Breast epithelium (tissue), 4 donors: ENCODE measurements around the gene SLC66A2. TPM values are rescaled to one million over a fixed set of nuclear protein-coding genes. Genes with fewer than 3 reads are reported as not detected.
"Not testable (repeated sequence)": the region's sequence is repeated elsewhere in the genome, so short reads cannot be mapped to it uniquely, and the experiment has no call there.

Experiments used
- DNase-seq, 2 donors: peaks; one replicate each; pipeline ENCODE4 v3.0.0-alpha.2; 2019; ENCODE audit warnings: low spot score in 2 of 2
- H3K27ac ChIP-seq, 2 donors: fragments of 200-600 bp; sonication (generic) in 1 of 2; one replicate each; pipeline ENCODE4 v1.5.1; 2016 to 2019; ENCODE audit warnings: mild to moderate bottlenecking in 1 of 2
- H3K27me3 ChIP-seq, 2 donors: fragments of 200-600 bp; sonication (generic) in 1 of 2; one replicate each; pipeline versions ENCODE4 v1.5.1 to v1.6.0; 2017 to 2019; ENCODE audit warnings: control low read depth in 1 of 2, mild to moderate bottlenecking in 1 of 2
- H3K36me3 ChIP-seq: fragments of 200-600 bp; one replicate; pipeline ENCODE4 v1.5.1; 2019
- H3K4me1 ChIP-seq, 2 donors: fragments of 200-600 bp; sonication (generic); one replicate each; pipeline ENCODE4 v1.5.1; 2016 to 2019; ENCODE audit warnings: control low read depth in 1 of 2
- H3K4me3 ChIP-seq, 3 donors: fragments of 200-600 bp; sonication (generic); 1 replicate in 2 of 3; 2 replicates in 1 of 3; pipeline ENCODE4 v1.5.1; 2016 to 2019; ENCODE audit warnings: mild to moderate bottlenecking in 3 of 3, moderate library complexity in 2 of 3
- H3K9me3 ChIP-seq, 2 donors: fragments of 200-600 bp; sonication (generic) in 1 of 2; one replicate each; pipeline ENCODE4 v1.5.1; 2016 to 2019; ENCODE audit warnings: control low read depth in 1 of 2
- POLR2A ChIP-seq: fragments of 450-650 bp; IDR thresholded peaks from one replicate; pipeline ENCODE4 v1.6.1; 2016; ENCODE audit warnings: antibody characterized with exemption, mild to moderate bottlenecking, moderate library complexity
- POLR2AphosphoS5 ChIP-seq, 3 donors: sonication (generic); formaldehyde crosslinking; IDR thresholded peaks; one replicate each; pipeline ENCODE4 v1.6.1; 2017; ENCODE audit warnings: antibody characterized with exemption in 3 of 3
- intact Hi-C: fragments of 100-400 bp; cut with DNase I; formaldehyde crosslinking; loops from one replicate; pipeline ENCODE4 v1.15.1; 2023; ENCODE audit warnings: low total_unique reads
- total RNA-seq, 3 donors: library from RNA; depleted of rRNA; stranded (reverse); fragments of >200 nt; gene quantifications; one replicate each; pipeline ENCODE4 v1.1.0, GENCODE V29; 2016
- TF ChIP-seq, protein P1 (sequence below), 3 donors: fragments of 450-650 bp; IDR thresholded peaks; one replicate each; pipeline ENCODE4 v1.5.1; 2016 to 2017; ENCODE audit warnings: antibody characterized with exemption in 3 of 3, mild to moderate bottlenecking in 3 of 3, moderate library complexity in 3 of 3

Gene SLC66A2
- total RNA-seq, 3 donors from 2014 or later = 45.2 to 141 (median 65.9) TPM

DNA sequence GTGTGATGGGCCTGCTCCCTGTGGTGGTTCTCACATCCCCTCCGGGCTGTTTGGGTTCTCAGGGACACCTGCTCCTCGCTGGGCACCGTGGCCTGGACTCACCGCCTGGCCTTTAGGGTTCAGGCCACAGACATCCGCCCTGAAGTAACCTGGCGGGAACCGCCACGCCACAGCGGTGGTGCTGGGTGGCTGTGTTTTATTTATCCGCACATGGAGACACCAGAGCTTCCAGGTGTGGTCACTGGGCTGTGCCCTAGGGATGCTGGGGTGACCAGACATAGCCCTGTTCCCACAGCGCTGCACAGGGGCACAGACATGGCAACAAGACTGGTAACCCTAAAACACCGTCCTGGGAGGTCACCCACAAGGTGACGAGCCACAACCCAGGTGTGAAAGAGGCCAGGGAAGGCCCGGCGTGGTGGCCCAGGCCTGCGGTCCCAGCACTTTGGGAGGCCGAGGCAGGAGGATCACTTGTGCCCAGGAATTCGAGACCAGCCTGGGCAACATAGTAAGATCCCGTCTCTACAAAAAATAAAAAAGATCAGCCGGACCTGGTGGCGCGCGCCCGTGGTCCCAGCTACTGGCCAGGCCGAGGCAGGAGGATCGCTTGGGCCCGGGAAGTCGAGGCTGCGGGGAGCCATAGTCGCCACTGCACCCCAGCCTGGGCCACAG, 12.3 kb upstream of the SLC66A2 start:
- TF ChIP-seq POLR2AphosphoS5 (IDR thresholded peaks at IDR 0.05) (no peak), POLR2A (no peak)
- TF ChIP-seq, protein P1, sequence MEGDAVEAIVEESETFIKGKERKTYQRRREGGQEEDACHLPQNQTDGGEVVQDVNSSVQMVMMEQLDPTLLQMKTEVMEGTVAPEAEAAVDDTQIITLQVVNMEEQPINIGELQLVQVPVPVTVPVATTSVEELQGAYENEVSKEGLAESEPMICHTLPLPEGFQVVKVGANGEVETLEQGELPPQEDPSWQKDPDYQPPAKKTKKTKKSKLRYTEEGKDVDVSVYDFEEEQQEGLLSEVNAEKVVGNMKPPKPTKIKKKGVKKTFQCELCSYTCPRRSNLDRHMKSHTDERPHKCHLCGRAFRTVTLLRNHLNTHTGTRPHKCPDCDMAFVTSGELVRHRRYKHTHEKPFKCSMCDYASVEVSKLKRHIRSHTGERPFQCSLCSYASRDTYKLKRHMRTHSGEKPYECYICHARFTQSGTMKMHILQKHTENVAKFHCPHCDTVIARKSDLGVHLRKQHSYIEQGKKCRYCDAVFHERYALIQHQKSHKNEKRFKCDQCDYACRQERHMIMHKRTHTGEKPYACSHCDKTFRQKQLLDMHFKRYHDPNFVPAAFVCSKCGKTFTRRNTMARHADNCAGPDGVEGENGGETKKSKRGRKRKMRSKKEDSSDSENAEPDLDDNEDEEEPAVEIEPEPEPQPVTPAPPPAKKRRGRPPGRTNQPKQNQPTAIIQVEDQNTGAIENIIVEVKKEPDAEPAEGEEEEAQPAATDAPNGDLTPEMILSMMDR (IDR thresholded peaks at IDR 0.05) = no peak
- no peak for DNase-seq
- Histone ChIP-seq H3K27me3 (no peaks in the 10 kb centered on the region), H3K4me1 (peaks cover 0 to 8% of the 10 kb centered on the region in 2 donors), H3K36me3 (no peaks in the 10 kb centered on the region), H3K27ac (peak overlapping the region; percentile 94 to 98), H3K9me3 (no peaks in the 10 kb centered on the region), H3K4me3 (peak overlapping the region; percentile 68 to 96 (median 71))
- intact Hi-C loops = no loop called here

GRCh38 chr18:79962835-79963657, 11.6 kb upstream of the SLC66A2 start:
- TF ChIP-seq, protein P1 (IDR thresholded peaks at IDR 0.05) = no peak
- TF ChIP-seq POLR2AphosphoS5 (IDR thresholded peaks at IDR 0.05) = no peak
- TF ChIP-seq POLR2A = no peak
- Histone ChIP-seq H3K4me3 (no peak overlapping the region), H3K36me3 (no peaks in the 10 kb centered on the region), H3K4me1 (peaks cover 0 to 8% of the 10 kb centered on the region in 2 donors), H3K27me3 (no peaks in the 10 kb centered on the region), H3K9me3 (no peaks in the 10 kb centered on the region), H3K27ac (peak overlapping the region; percentile 85 to 94)
- intact Hi-C loops = no loop called here
- no peak for DNase-seq

- H3K27ac ChIP-seq = peak overlapping the region; percentile 85 to 94
These were observed 10.9 kb upstream of the SLC66A2 start for GRCh38 chr18:79962311-79962710.

DNA sequence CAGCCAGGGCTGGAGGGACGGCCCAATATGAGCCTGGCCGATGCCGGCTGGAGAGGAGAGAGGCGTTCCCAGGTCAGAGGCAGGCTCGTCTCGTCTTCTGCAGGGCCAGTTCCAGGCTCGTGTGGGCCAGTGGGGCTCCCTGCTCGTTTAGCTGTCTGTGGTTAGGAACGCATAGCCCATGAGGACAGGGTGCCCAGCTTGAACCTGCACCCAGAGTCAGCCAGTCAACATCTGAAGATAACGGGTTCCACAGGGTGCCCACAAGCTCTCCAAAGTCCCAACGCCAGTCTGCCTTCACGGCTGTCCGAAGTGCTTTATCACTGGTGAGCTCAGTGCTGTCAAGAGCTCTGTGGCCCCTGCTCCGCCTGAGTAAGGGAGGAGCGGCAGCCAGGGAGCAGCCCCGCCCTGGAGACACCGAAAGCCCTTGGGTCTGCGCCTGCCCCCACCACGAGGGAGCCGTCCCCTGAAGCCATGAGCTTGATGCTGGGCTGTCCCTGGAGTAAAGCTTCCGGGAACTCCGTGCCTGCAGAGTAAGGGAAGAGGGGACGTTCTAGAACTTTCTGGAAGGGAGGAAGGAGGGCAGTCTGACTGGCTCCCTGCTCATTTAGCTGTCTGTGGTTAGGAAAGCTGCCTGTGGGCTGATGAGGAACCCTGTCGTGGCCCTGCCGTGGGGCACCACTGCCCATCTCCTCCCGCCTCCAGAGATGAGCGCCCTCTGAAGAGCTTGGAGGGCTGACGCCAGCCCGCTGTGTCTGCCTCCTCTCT, 10.3 kb upstream of the SLC66A2 start:
- no peak for TF ChIP-seq POLR2AphosphoS5 (IDR thresholded peaks at IDR 0.05)
- TF ChIP-seq, protein P1 (IDR thresholded peaks at IDR 0.05) = no peak
- TF ChIP-seq POLR2A = no peak
- Histone ChIP-seq H3K36me3 (no peaks in the 10 kb centered on the region), H3K9me3 (no peaks in the 10 kb centered on the region), H3K4me3 (peak overlapping the region in 1 of 3 donors; percentile 11), H3K27me3 (no peaks in the 10 kb centered on the region), H3K4me1 (peaks cover 0 to 8% of the 10 kb centered on the region in 2 donors), H3K27ac (peak overlapping the region; percentile 85 to 94)
- intact Hi-C loops = no loop called here
- no peak for DNase-seq

More at GRCh38 chr18:79962311-79962710, 10.9 kb upstream of the SLC66A2 start:
- DNase-seq = peak; percentile 80 to 85
- Histone ChIP-seq H3K4me1 (peaks cover 0 to 8% of the 10 kb centered on the region in 2 donors), H3K36me3 (no peaks in the 10 kb centered on the region), H3K9me3 (no peaks in the 10 kb centered on the region), H3K27me3 (no peaks in the 10 kb centered on the region), H3K4me3 (peak overlapping the region in 1 of 3 donors; percentile 11)
- intact Hi-C loops = no loop called here
- TF ChIP-seq POLR2AphosphoS5 (IDR thresholded peaks at IDR 0.05) (peak in 1 of 3 donors; percentile 9), POLR2A (no peak)

DNA sequence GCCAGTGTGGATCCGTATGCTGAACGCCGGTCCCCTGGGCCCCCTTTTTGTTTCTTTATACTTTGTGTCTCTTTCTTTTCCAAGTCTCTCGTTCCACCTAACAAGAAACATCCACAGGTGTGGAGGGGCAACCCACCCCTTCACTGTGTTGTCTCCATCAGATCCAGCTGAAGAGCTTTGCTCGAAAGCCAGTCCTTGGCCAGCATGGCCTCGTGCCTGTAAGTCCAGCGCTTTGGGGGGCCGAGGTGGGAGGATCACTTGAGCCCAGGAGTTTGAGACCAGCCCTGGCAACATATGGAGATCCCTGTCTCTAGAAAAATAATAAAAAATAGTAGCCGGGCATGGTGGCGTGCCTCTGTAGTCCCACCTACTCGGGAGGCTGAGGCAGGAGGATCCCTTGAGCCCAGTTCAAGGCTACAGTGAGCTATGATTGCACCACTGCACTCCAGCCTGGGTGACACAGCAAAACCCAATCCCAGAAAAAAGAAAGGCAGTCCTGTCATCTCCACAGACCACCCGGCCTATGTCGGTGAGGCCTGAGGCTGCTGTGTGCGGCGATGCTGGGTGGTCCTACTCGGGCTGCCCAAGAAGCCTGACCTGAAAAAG, 9.6 kb upstream of the SLC66A2 start:
- TF ChIP-seq, protein P1 (IDR thresholded peaks at IDR 0.05) = no peak
- no peak for TF ChIP-seq POLR2A
- no peak for TF ChIP-seq POLR2AphosphoS5 (IDR thresholded peaks at IDR 0.05)
- no peak for DNase-seq
- Histone ChIP-seq H3K36me3 (no peaks in the 10 kb centered on the region), H3K27me3 (no peaks in the 10 kb centered on the region), H3K4me1 (peaks cover 0 to 8% of the 10 kb centered on the region in 2 donors), H3K4me3 (no peak overlapping the region), H3K9me3 (no peaks in the 10 kb centered on the region), H3K27ac (peak overlapping the region in 1 of 2 donors; percentile 94)
- intact Hi-C loops = no loop called here

DNA sequence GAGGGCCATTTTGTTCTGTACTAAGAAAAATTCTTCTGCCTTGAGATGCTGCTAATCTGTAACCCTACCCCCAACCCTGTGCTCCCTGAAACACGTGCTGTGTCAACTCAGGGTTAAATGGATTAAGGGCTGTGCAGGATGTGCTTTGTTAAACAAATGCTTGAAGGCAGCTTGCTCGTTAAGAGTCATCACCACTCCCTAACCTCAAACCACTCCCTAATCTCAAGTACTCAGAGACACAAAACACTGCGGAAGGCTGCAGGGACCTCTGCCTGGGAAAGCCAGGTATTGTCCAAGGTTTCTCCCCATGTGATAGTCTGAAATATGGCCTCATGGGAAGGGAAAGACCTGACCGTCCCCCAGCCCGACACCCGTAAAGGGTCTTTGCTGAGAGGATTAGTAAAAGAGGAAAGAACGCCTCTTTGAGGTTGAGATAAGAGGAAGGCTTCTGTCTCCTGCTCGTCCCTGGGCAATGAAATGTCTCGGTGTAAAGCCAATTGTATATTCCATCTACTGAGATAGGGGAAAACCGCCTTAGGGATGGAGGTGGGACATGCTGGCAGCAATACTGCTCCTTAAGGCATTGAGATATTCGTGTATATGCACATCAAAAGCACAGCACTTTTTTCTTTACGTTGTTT, 8.8 kb upstream of the SLC66A2 start:
- H3K27ac ChIP-seq, H3K4me1 ChIP-seq, H3K4me3 ChIP-seq, H3K36me3 ChIP-seq, intact Hi-C loops, H3K9me3 ChIP-seq, DNase-seq, H3K27me3 ChIP-seq: not testable (repeated sequence)
